ENCODE measurements around the gene MAST4.

MAST4 gene

GRCh38 chr5:67200809-67201562, 604.8 kb downstream of the MAST4 start:
- DNase-seq, result no peak

DNA sequence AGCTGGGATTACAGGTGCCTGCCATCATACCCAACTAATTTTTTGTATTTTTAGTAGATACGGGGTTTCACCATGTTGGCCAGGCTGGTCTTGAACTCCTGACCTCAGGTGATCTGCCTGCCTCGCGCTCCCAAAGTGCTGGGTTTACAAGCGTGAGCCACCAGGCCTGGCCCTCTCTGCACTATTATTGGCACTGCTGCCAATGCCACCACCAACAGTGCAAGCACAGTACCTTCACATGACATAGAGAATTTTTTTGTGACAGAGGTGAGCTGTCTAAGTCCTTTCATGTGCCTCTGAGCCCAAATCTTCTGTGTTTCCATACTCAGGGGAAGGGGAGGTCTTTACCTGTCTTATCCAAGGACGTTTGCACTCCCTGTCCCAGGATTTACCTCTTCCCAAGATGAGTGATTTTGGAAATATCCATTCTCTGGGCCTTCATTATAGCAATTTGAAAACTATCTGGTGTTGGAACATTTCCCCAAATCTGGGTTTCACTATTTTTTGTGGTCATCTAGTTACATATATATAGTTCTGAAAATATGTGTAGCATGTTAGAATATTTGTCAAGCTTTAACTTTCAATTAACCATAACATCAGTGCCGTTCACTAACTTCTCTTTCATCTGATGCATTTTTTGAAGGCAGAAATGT, 605.8 kb downstream of the MAST4 start:
- DNase-seq, result no peak

- no peak for DNase-seq
These were observed 606.6 kb downstream of the MAST4 start for GRCh38 chr5:67202828-67203227.

- DNase-seq, result no peak
These were observed 607.5 kb downstream of the MAST4 start for GRCh38 chr5:67203701-67204074.

DNA sequence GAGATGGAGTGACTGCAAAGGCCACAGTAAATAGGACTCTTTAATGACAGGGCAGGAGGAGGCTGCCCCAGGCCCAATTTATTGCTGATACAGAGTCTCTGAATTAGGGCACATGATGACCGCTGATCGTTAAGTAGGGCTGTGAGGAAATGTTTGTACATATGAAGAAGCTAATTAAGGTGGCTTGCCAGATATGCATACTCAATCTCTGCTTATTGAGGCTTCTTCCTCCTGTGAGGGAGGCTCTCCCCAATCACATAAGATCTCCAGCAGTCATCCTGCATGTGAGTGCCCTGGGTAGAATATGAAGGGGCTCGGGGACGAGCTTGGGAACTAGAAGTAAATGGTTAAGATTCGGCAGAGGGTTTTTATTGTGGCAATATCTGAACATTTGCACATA, 608.6 kb downstream of the MAST4 start:
- DNase-seq, result no peak

DNA sequence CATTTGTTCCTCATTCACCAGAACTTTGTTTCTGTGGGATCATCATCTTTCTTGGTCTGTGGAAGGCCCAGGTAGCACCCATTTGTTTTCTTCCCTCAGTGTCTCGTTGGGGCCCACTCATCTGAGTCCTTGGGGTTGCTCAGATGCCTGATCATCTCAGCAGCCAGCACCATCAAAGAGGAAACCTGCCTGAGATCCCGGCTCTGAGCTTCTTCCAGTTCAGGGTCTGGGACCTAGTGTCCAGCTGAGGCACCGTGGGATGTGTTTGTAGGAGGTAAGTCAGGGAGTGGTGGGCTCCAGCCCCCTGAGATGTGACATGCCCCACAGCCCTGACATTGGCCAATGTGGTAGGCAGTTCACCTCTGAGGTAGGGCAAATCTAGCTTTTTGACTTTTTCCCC, 609.8 kb downstream of the MAST4 start:
- DNase-seq, result no peak

DNA sequence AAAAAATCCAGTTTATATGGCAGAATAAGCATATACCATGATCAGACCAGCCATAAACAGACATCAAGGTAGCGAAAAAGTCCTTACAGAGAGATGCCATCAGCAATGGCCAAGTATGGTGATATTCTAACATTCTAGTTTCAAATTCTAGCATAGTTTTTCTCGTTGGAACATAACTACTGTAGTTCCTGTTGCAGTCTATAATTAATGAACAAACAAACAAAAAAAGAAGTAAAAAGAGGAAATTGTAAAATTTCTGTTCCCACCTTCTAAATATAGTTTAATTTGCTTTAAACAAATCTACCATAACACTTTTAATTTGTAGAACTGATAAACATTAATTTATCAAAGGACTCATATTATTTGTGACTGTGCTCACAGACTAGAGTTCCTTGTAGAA, 610.3 kb downstream of the MAST4 start:
- no peak for DNase-seq

DNA sequence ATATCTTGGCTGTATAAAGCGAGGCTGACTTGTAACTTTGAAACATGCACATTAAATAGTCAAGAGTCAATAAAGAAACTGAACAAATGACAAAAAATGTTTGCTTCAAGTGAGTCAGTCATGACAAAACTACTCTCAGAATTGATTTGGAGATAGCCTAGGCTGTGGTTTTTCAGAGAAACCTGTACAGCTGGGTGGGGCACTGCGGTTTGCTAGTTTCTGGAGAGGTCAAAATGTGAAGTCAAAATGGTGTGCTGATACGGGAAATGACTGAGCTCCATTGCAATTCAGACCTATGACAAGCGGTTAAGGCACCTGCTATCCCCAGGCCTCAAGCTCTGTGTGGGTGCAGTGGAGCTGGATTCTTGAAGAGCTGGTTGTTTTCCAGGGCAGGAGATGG, 610.7 kb downstream of the MAST4 start:
- no peak for DNase-seq

- DNase-seq, result no peak
These were observed 612.2 kb downstream of the MAST4 start for GRCh38 chr5:67208403-67208802.

- peak; percentile 84 for DNase-seq
These were observed 613.1 kb downstream of the MAST4 start for GRCh38 chr5:67209141-67209771.

DNA sequence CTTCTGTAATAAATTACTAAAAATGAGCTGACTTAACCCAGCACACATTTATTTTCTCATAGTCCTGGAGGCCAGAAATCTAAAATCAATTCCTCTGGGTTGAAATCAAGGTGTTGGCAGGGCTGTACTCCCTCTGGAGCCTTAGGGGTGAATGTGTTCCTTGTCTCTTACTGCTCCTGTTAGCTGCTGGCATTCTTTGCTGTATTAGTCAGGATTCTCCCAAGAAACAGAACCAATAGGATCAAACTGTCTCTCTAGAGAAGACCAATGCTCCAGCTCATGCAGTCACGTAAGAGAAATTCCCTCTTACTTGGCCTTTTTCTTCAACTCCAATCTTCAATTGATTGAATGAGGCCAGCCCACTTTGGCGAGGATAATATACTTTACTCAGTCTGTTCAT, 615.7 kb downstream of the MAST4 start:
- DNase-seq, result no peak

DNA sequence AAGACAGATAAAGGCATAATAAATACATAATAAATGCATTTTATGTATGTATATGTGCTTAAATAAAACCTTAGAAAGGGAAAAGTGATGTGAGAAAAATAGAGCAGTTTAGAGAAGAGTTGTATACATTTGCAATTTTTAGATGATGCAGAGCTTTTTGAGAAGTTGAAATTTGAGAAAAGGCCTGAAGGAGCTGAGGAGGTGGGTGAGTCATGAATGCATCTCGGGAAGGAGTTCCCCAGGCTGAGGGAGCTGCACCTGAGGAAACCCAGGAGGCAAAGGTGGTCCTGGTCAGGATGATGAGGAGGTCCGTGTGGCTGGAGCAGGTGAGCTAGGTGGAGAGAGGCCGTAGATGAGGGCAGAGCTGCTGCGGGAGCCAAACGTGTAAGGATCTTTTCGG, 617.8 kb downstream of the MAST4 start:
- no peak for DNase-seq

DNA sequence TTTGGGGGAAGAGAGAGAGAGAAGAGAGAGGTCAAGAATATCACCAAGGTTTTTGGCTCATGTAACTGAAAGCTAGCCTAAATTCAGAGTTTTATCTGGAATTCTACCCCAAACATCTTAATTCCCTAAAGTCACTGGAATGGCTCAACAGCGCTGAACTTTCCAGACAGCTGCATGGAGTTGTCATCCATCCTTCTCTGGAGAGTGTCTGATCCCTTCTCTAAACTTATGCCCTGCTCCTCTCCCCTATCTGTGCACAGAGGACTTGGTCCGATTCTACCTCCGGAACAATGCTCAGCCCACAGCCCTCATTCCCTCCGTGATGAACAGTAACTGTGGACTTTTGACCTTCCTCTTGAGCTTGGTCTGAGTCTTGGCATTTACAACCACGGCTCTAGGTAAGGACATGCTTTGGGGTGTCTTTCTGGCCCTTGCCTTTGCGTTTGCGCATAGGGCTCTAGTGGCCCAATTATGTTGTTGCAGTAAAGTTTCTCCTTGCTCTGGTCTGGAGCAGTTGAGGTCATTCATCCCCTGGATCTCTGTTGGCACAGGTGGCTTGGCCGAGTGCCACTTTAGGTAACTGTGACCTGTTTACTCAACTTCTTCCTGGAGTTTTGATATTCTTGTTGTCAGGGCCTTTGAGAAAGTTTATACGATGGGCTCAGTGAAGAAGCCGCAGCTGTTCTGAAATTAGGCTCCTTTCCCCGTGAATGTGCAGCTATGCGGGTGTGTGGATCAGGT, 618.7 kb downstream of the MAST4 start:
- no peak for DNase-seq

DNA sequence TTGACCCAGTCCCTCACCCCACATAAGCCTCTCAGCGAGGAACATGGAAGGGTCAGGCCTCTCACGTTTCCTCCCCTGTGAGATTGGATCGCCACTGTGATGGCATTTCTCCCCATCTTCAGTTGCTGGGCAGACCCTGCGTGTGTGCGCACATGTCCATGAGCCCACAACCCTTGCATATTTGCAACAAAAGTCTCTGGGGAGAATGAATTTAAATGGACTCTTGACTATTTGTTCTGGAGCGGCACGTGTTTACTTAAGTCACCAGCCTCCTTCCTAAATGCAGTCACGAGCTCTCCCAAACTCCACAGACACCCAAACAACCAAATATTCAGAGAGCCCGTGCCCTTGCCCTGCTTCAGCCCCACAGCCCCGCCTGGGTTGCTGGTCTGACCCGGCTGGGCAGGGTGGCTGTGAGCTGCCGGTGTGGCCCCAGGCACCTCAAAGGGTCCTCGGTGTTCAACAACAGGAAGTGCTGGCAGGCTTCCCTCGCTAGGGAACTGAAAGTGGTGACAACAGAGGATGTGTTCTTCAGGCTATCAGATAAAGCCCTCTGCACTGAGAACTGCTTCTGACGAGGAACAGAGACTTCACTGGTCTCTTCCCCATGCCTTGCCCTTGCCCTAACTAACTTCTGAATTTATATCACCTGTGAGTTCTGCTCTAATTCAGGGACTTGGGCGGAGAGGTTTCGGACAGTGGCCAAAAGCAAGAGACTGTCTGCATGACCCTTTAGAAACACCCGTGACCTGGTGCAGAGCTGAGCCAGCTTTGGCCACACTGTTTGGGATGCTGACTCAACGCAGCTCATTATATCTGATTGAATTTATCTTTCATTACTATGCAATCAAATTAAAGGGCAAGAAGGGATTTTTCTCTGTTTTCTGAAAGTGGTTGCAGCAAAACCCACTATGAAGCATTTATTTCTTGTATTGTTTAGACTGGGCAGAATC, 619.6 kb downstream of the MAST4 start:
- peak; percentile 35 for DNase-seq

- DNase-seq, result no peak
These were observed 620.4 kb downstream of the MAST4 start for GRCh38 chr5:67216564-67216963.
